Left lung (tissue), 10 donors: ENCODE measurements around the gene BHLHE23. TPM values are rescaled to one million over a fixed set of nuclear protein-coding genes. Genes with fewer than 3 reads are reported as not detected.

Source experiments
- ATAC-seq: fragments of 200-7000 bp; cut with Tn5 transposase; one replicate; pipeline ENCODE4 v1.9.1; 2020; ENCODE audit warnings: moderate library complexity
- DNase-seq, 4 donors: peaks; one replicate each; pipeline ENCODE4 v3.0.0-alpha.2; 2013 to 2020
- H3K27ac ChIP-seq, 2 donors: fragments of 200-600 bp; sonication (generic) in 1 of 2; one replicate each; pipeline versions ENCODE4 v1.5.0 to v1.8.0; 2020 to 2021
- H3K27me3 ChIP-seq, 2 donors: fragments of 200-600 bp; sonication (generic) in 1 of 2; one replicate each; pipeline versions ENCODE4 v1.5.0 to v1.8.0; 2020 to 2021
- H3K36me3 ChIP-seq, 2 donors: fragments of 200-600 bp; sonication (generic) in 1 of 2; one replicate each; pipeline versions ENCODE4 v1.5.0 to v1.8.0; 2020 to 2021
- H3K4me1 ChIP-seq, 2 donors: fragments of 200-600 bp; one replicate each; pipeline ENCODE4 v1.8.0; 2021
- H3K4me3 ChIP-seq, 2 donors: fragments of 200-600 bp; sonication (generic) in 1 of 2; one replicate each; pipeline versions ENCODE4 v1.5.0 to v1.8.0; 2020 to 2021; ENCODE audit warnings: mild to moderate bottlenecking in 1 of 2
- H3K9me3 ChIP-seq, 2 donors: fragments of 200-600 bp; sonication (generic) in 1 of 2; one replicate each; pipeline versions ENCODE4 v1.5.0 to v1.8.0; 2020 to 2021
- CTCF ChIP-seq, 2 donors: fragments of 200-600 bp; sonication (generic) in 1 of 2; IDR thresholded peaks; one replicate each; pipeline versions ENCODE4 v1.5.0 to v1.8.0; 2021; ENCODE audit warnings: antibody characterized with exemption in 2 of 2
- intact Hi-C, 2 donors: fragments of 100-400 bp; cut with DNase I; formaldehyde crosslinking; loops; one replicate each; pipeline versions ENCODE4 v1.11.2 to v1.14.2; 2022
- polyA plus RNA-seq, 6 donors: library from polyadenylated mRNA; unstranded; fragments of 120-200 nt; gene quantifications; one replicate each; pipeline ENCODE4 v1.2.1, GENCODE V29; 2013; ENCODE audit not compliant: insufficient read length in 6 of 6
- total RNA-seq, 2 donors: library from RNA; stranded (reverse); fragmentation: NEBNext Ultra II Directional; extraction: Animal tissue kit (Norgen Biotek cat#: 25700); gene quantifications; one replicate each; pipeline ENCODE4 v1.2.1, GENCODE V29; 2021
- donor health status: DM: no; HTN: yes; CAD: no.
- donor health status: DM: no; HTN: no; CAD: no.

BHLHE23 gene
- total and polyA plus RNA-seq, 8 donors = not detected

GRCh38 chr20:62969179-62969760, 37.5 kb downstream of the BHLHE23 start:
- intact Hi-C loops = no loop called here
- Histone ChIP-seq H3K27me3 (peaks cover 21 to 56% of the 10 kb centered on the region in 2 donors), H3K4me3 (no peak overlapping the region), H3K27ac (no peak overlapping the region), H3K4me1 (peaks cover 4 to 8% of the 10 kb centered on the region in 2 donors), H3K9me3 (no peaks in the 10 kb centered on the region), H3K36me3 (peaks cover 0 to 14% of the 10 kb centered on the region in 2 donors)
- ATAC-seq = no peak
- no peak for DNase-seq
- TF ChIP-seq CTCF (IDR thresholded peaks at IDR 0.05) = no peak

- ATAC-seq = no peak
Observed at GRCh38 chr20:62968378-62969178, 38.2 kb downstream of the BHLHE23 start.

GRCh38 chr20:62967628-62968351, 39.0 kb downstream of the BHLHE23 start:
- ATAC-seq = no peak
- no peak overlapping the region for H3K27ac ChIP-seq

More at GRCh38 chr20:62968378-62969178, 38.2 kb downstream of the BHLHE23 start:
- Histone ChIP-seq H3K36me3 (peaks cover 0 to 21% of the 10 kb centered on the region in 2 donors), H3K27ac (no peak overlapping the region), H3K4me3 (no peak overlapping the region), H3K4me1 (peaks cover 4 to 8% of the 10 kb centered on the region in 2 donors), H3K9me3 (no peaks in the 10 kb centered on the region), H3K27me3 (peaks cover 16 to 49% of the 10 kb centered on the region in 2 donors)
- intact Hi-C loops = no loop called here
- DNase-seq = peak in 1 of 4 donors; percentile 51
- no peak for TF ChIP-seq CTCF (IDR thresholded peaks at IDR 0.05)

GRCh38 chr20:62967149-62967501, 39.6 kb downstream of the BHLHE23 start:
- no peak for TF ChIP-seq CTCF (IDR thresholded peaks at IDR 0.05)
- no peak overlapping the region for H3K27ac ChIP-seq
- no peak for ATAC-seq

More at GRCh38 chr20:62967628-62968351, 39.0 kb downstream of the BHLHE23 start:
- no peak overlapping the region for H3K4me3 ChIP-seq
- H3K36me3 ChIP-seq = peaks cover 0 to 29% of the 10 kb centered on the region in 2 donors
- H3K9me3 ChIP-seq = no peaks in the 10 kb centered on the region
- intact Hi-C loops = no loop called here
- H3K4me1 ChIP-seq = peaks cover 3% of the 10 kb centered on the region in 2 donors
- peaks cover 8 to 41% of the 10 kb centered on the region in 2 donors for H3K27me3 ChIP-seq
- TF ChIP-seq CTCF (IDR thresholded peaks at IDR 0.05) = no peak
- peak in 1 of 4 donors; percentile 68 for DNase-seq

More at GRCh38 chr20:62967149-62967501, 39.6 kb downstream of the BHLHE23 start:
- H3K4me3 ChIP-seq = no peak overlapping the region
- peaks cover 0 to 36% of the 10 kb centered on the region in 2 donors for H3K36me3 ChIP-seq
- peaks cover 5 to 36% of the 10 kb centered on the region in 2 donors for H3K27me3 ChIP-seq
- intact Hi-C loops = no loop called here
- DNase-seq = peak in 1 of 4 donors; percentile 38
- H3K4me1 ChIP-seq = no peaks in the 10 kb centered on the region
- H3K9me3 ChIP-seq = no peaks in the 10 kb centered on the region
